Activated naive CD4-positive, alpha-beta T cell treated with anti-CD3 and anti-CD28 coated beads for 36 hours (primary cell): ENCODE measurements around the gene GRIK4. TPM values are rescaled to one million over a fixed set of nuclear protein-coding genes. Genes with fewer than 3 reads are reported as not detected.
A peak's percentile ranks its signal among the peaks of the same experiment; 100 is the strongest.

ENCODE experiments used
- CTCF ChIA-PET: fragments of 350-600 bp; sonication (Branson Sonifier 250); formaldehyde crosslinking; loops from one replicate; lab custom pipeline; 2021; ENCODE audit warnings: antibody characterized with exemption; lab: Charles Lee
- DNase-seq: peaks from one replicate; pipeline ENCODE4 v3.0.0-alpha.2; 2020
- H3K27ac Mint-ChIP-seq: one replicate; pipeline ENCODE4 v1.8.0; 2021; ENCODE audit warnings: mild to moderate bottlenecking, mixed read lengths
- H3K27me3 Mint-ChIP-seq: one replicate; pipeline ENCODE4 v1.8.0; 2021; ENCODE audit warnings: low read depth, mixed read lengths
- H3K36me3 Mint-ChIP-seq: one replicate; pipeline ENCODE4 v1.8.0; 2021; ENCODE audit warnings: low read depth, mixed read lengths
- H3K4me1 Mint-ChIP-seq: one replicate; pipeline ENCODE4 v1.8.0; 2021; ENCODE audit warnings: low read depth, mixed read lengths
- H3K4me3 Mint-ChIP-seq: one replicate; pipeline ENCODE4 v1.8.0; 2021; ENCODE audit warnings: mild to moderate bottlenecking, moderate library complexity, mixed read lengths
- H3K9me3 Mint-ChIP-seq: one replicate; pipeline ENCODE4 v1.8.0; 2021; ENCODE audit warnings: mixed read lengths
- intact Hi-C: fragments of 100-400 bp; cut with micrococcal nuclease; formaldehyde crosslinking; loops from one replicate; pipeline ENCODE4 v1.15.1; 2023
- total RNA-seq, 2 experiments: library from RNA; stranded (reverse); gene quantifications; one replicate each; pipeline ENCODE4 v1.2.3, GENCODE V29; 2021

GRIK4 gene
- total RNA-seq, 2 experiments from 2014 or later = not detected

GRCh38 chr11:120708511-120709183 lies 197.1 kb downstream of the GRIK4 start:
- H3K9me3 Mint-ChIP-seq = peaks cover 8% of the 10 kb centered on the region
- no peak overlapping the region for H3K4me3 Mint-ChIP-seq
- no peak for DNase-seq
- no peaks in the 10 kb centered on the region for H3K36me3 Mint-ChIP-seq
- no peaks in the 10 kb centered on the region for H3K27me3 Mint-ChIP-seq
- no peak overlapping the region for H3K27ac Mint-ChIP-seq
- intact Hi-C loops = no loop called here
- CTCF ChIA-PET = no interaction called here
- no peaks in the 10 kb centered on the region for H3K4me1 Mint-ChIP-seq

GRCh38 chr11:120709808-120710207 lies 198.3 kb downstream of the GRIK4 start:
- intact Hi-C loops = no loop called here
- Mint-ChIP-seq H3K4me3 (no peak overlapping the region), H3K27ac (no peak overlapping the region), H3K9me3 (peaks cover 8% of the 10 kb centered on the region), H3K36me3 (no peaks in the 10 kb centered on the region), H3K4me1 (no peaks in the 10 kb centered on the region), H3K27me3 (no peaks in the 10 kb centered on the region)
- no peak for DNase-seq
- CTCF ChIA-PET = no interaction called here

GRCh38 chr11:120710354-120711131 lies 199.0 kb downstream of the GRIK4 start:
- DNase-seq = no peak
- H3K27ac Mint-ChIP-seq = no peak overlapping the region
- no peaks in the 10 kb centered on the region for H3K36me3 Mint-ChIP-seq
- peaks cover 3% of the 10 kb centered on the region for H3K27me3 Mint-ChIP-seq
- CTCF ChIA-PET = no interaction called here
- intact Hi-C loops = no loop called here
- H3K4me1 Mint-ChIP-seq = peaks cover 5% of the 10 kb centered on the region
- peaks cover 8% of the 10 kb centered on the region for H3K9me3 Mint-ChIP-seq
- no peak overlapping the region for H3K4me3 Mint-ChIP-seq

- Mint-ChIP-seq H3K36me3 (no peaks in the 10 kb centered on the region), H3K4me1 (peaks cover 5% of the 10 kb centered on the region), H3K27me3 (peaks cover 6% of the 10 kb centered on the region), H3K27ac (no peak overlapping the region), H3K9me3 (peaks cover 5% of the 10 kb centered on the region), H3K4me3 (no peak overlapping the region)
- DNase-seq = no peak
- CTCF ChIA-PET = interaction anchor here (0.6 kb wide), 1 partner anchor 807 kb away, joined by 4 read pairs; no protein-coding TSS in a partner anchor
- intact Hi-C loops = no loop called here
Measured at GRCh38 chr11:120712014-120712413, 200.5 kb downstream of the GRIK4 start.

GRCh38 chr11:120712881-120713280 lies 201.3 kb downstream of the GRIK4 start:
- H3K36me3 Mint-ChIP-seq = no peaks in the 10 kb centered on the region
- no peaks in the 10 kb centered on the region for H3K9me3 Mint-ChIP-seq
- H3K4me3 Mint-ChIP-seq = no peak overlapping the region
- H3K27ac Mint-ChIP-seq = no peak overlapping the region
- H3K27me3 Mint-ChIP-seq = peaks cover 6% of the 10 kb centered on the region
- CTCF ChIA-PET = interaction anchor here (0.6 kb wide), 1 partner anchor 34 kb away, joined by 3 read pairs; no protein-coding TSS in a partner anchor
- peaks cover 5% of the 10 kb centered on the region for H3K4me1 Mint-ChIP-seq
- DNase-seq = no peak
- intact Hi-C loops = no loop called here

GRCh38 chr11:120713296-120713695 lies 201.7 kb downstream of the GRIK4 start:
- Mint-ChIP-seq H3K9me3 (no peaks in the 10 kb centered on the region), H3K27ac (no peak overlapping the region), H3K36me3 (no peaks in the 10 kb centered on the region), H3K4me1 (peaks cover 5% of the 10 kb centered on the region), H3K4me3 (no peak overlapping the region), H3K27me3 (peaks cover 6% of the 10 kb centered on the region)
- intact Hi-C loops = no loop called here
- DNase-seq = no peak
- CTCF ChIA-PET = no interaction called here

- Mint-ChIP-seq H3K36me3 (no peaks in the 10 kb centered on the region), H3K27me3 (peaks cover 10% of the 10 kb centered on the region), H3K27ac (no peak overlapping the region), H3K9me3 (no peaks in the 10 kb centered on the region), H3K4me1 (peaks cover 5% of the 10 kb centered on the region), H3K4me3 (no peak overlapping the region)
- no peak for DNase-seq
- CTCF ChIA-PET = no interaction called here
- intact Hi-C loops = no loop called here
Measured at GRCh38 chr11:120714438-120714837, 202.9 kb downstream of the GRIK4 start.

- DNase-seq = no peak
- H3K36me3 Mint-ChIP-seq = no peaks in the 10 kb centered on the region
- H3K9me3 Mint-ChIP-seq = no peaks in the 10 kb centered on the region
- peaks cover 12% of the 10 kb centered on the region for H3K27me3 Mint-ChIP-seq
- no peak overlapping the region for H3K27ac Mint-ChIP-seq
- H3K4me3 Mint-ChIP-seq = peak overlapping the region; percentile 48
- peaks cover 5% of the 10 kb centered on the region for H3K4me1 Mint-ChIP-seq
- CTCF ChIA-PET = interaction anchor here (1.7 kb wide), 1 partner anchor 30 kb away, joined by 3 read pairs; no protein-coding TSS in a partner anchor
- intact Hi-C loops = no loop called here
Measured at GRCh38 chr11:120715239-120715638, 203.7 kb downstream of the GRIK4 start.

GRCh38 chr11:120717042-120717441 lies 205.5 kb downstream of the GRIK4 start:
- Mint-ChIP-seq H3K36me3 (no peaks in the 10 kb centered on the region), H3K4me3 (no peak overlapping the region), H3K9me3 (no peaks in the 10 kb centered on the region), H3K27me3 (peaks cover 25% of the 10 kb centered on the region), H3K4me1 (peaks cover 5% of the 10 kb centered on the region), H3K27ac (no peak overlapping the region)
- CTCF ChIA-PET = no interaction called here
- DNase-seq = no peak
- intact Hi-C loops = no loop called here

GRCh38 chr11:120717623-120718022 lies 206.1 kb downstream of the GRIK4 start:
- Mint-ChIP-seq H3K9me3 (no peaks in the 10 kb centered on the region), H3K36me3 (no peaks in the 10 kb centered on the region), H3K27me3 (peaks cover 25% of the 10 kb centered on the region), H3K27ac (no peak overlapping the region), H3K4me3 (no peak overlapping the region), H3K4me1 (peaks cover 5% of the 10 kb centered on the region)
- CTCF ChIA-PET = no interaction called here
- no peak for DNase-seq
- intact Hi-C loops = no loop called here

GRCh38 chr11:120718171-120718570 lies 206.6 kb downstream of the GRIK4 start:
- peaks cover 25% of the 10 kb centered on the region for H3K27me3 Mint-ChIP-seq
- peaks cover 5% of the 10 kb centered on the region for H3K4me1 Mint-ChIP-seq
- DNase-seq = no peak
- H3K4me3 Mint-ChIP-seq = no peak overlapping the region
- no peak overlapping the region for H3K27ac Mint-ChIP-seq
- no peaks in the 10 kb centered on the region for H3K36me3 Mint-ChIP-seq
- intact Hi-C loops = no loop called here
- CTCF ChIA-PET = no interaction called here
- no peaks in the 10 kb centered on the region for H3K9me3 Mint-ChIP-seq

- intact Hi-C loops = no loop called here
- CTCF ChIA-PET = no interaction called here
- H3K4me3 Mint-ChIP-seq = no peak overlapping the region
- no peaks in the 10 kb centered on the region for H3K9me3 Mint-ChIP-seq
- H3K27ac Mint-ChIP-seq = no peak overlapping the region
- peaks cover 25% of the 10 kb centered on the region for H3K27me3 Mint-ChIP-seq
- H3K4me1 Mint-ChIP-seq = peaks cover 5% of the 10 kb centered on the region
- no peak for DNase-seq
- H3K36me3 Mint-ChIP-seq = no peaks in the 10 kb centered on the region
Measured at GRCh38 chr11:120719348-120719747, 207.8 kb downstream of the GRIK4 start.

- Mint-ChIP-seq H3K9me3 (peaks cover 2% of the 10 kb centered on the region), H3K27ac (no peak overlapping the region), H3K4me3 (no peak overlapping the region), H3K4me1 (no peaks in the 10 kb centered on the region), H3K36me3 (peaks cover 1% of the 10 kb centered on the region), H3K27me3 (peaks cover 24% of the 10 kb centered on the region)
- CTCF ChIA-PET = no interaction called here
- no peak for DNase-seq
- intact Hi-C loops = no loop called here
Measured at GRCh38 chr11:120720760-120721159, 209.2 kb downstream of the GRIK4 start.
